ENCODE results near the gene EPHB3.
"Not testable (repeated sequence)": the region's sequence is repeated elsewhere in the genome, so short reads cannot be mapped to it uniquely, and the experiment has no call there.

EPHB3 gene

DNA sequence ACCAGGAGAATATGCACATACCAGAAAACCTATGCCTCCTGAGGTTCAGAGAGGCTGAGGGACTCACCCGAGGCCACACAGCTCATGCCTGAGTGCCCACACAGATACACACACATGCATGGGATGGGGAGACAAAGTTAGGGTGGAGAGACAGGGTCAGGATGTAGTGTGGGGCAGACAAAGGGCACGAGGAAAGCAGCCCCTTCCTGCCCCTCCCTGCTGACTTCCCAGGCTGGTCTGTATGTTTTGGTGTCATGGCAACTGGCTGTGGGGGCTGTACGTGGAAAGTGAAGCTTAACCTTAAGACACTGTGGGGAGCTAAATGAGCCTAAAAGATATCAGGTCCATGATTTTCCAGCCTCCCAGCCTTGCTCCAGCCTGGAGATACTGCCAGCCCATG is 57.8 kb downstream of the EPHB3 start:
- in situ Hi-C loops (cut with MboI; ENCODE audit: low pct_unique_long_range_greater_than_20kb, low sequenced_read_pairs, unreplicated experiment), result no loop called here
- no peak for DNase-seq (ENCODE audit: low spot score)
- no peak for TF ChIP-seq CTCF (IDR thresholded peaks at IDR 0.05; ENCODE audit: extremely low read depth, insufficient read depth, missing control alignments)

- DNase-seq (ENCODE audit: low spot score), result no peak
- no peak for TF ChIP-seq CTCF (IDR thresholded peaks at IDR 0.05; ENCODE audit: extremely low read depth, insufficient read depth, missing control alignments)
- in situ Hi-C loops (cut with MboI; ENCODE audit: low pct_unique_long_range_greater_than_20kb, low sequenced_read_pairs, unreplicated experiment), result no loop called here
These were observed 58.3 kb downstream of the EPHB3 start for GRCh38 chr3:184619787-184620430.

GRCh38 chr3:184620475-184621119 is 59.0 kb downstream of the EPHB3 start:
- no peak for TF ChIP-seq CTCF (IDR thresholded peaks at IDR 0.05; ENCODE audit: extremely low read depth, insufficient read depth, missing control alignments)
- no peak for DNase-seq (ENCODE audit: low spot score)
- in situ Hi-C loops (cut with MboI; ENCODE audit: low pct_unique_long_range_greater_than_20kb, low sequenced_read_pairs, unreplicated experiment), result no loop called here

- in situ Hi-C loops (cut with MboI; ENCODE audit: low pct_unique_long_range_greater_than_20kb, low sequenced_read_pairs, unreplicated experiment); DNase-seq (ENCODE audit: low spot score): not testable (repeated sequence)
These were observed 60.6 kb downstream of the EPHB3 start for GRCh38 chr3:184622156-184622555.

GRCh38 chr3:184626923-184627322 is 65.3 kb downstream of the EPHB3 start:
- no peak for DNase-seq (ENCODE audit: low spot score)
- in situ Hi-C loops (cut with MboI; ENCODE audit: low pct_unique_long_range_greater_than_20kb, low sequenced_read_pairs, unreplicated experiment), result no loop called here
- TF ChIP-seq CTCF (IDR thresholded peaks at IDR 0.05; ENCODE audit: extremely low read depth, insufficient read depth, missing control alignments), result no peak

DNA sequence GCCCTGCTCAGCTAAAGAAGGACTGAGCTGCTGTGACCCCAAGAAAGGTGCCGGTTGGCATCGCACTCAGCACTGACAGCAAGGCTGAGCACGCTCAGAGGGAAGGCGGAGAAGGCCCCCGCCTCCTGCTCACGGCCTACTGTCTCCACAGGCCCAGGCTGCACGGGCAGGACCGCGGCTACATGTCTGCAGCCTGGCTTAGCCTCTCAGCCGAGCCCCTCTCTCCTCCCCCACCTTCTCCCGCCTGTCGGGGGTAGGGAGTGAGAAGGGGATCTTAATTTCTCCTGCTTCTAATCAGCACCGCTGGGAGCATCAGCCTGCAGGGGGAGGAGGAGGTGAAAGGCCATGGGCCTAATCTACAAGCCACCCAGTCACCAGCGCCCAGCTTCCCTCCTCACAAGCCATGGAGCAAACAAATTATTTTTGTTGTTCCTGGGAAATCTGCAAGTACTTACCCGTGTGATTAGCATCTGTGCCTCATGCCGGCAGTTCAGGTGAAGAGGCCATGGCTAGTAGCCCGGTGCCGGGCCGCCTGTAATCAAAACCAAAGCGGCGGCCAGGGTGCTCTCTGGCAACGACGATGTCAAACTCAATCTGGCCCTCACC is 68.1 kb downstream of the EPHB3 start:
- in situ Hi-C loops (cut with MboI; ENCODE audit: low pct_unique_long_range_greater_than_20kb, low sequenced_read_pairs, unreplicated experiment), result no loop called here
- TF ChIP-seq CTCF (IDR thresholded peaks at IDR 0.05; ENCODE audit: extremely low read depth, insufficient read depth, missing control alignments), result no peak
- no peak for DNase-seq (ENCODE audit: low spot score)

GRCh38 chr3:184630861-184631471 is 69.4 kb downstream of the EPHB3 start:
- in situ Hi-C loops (cut with MboI; ENCODE audit: low pct_unique_long_range_greater_than_20kb, low sequenced_read_pairs, unreplicated experiment), result no loop called here
- no peak for TF ChIP-seq CTCF (IDR thresholded peaks at IDR 0.05; ENCODE audit: extremely low read depth, insufficient read depth, missing control alignments)
- DNase-seq (ENCODE audit: low spot score), result no peak
